CD4-positive, CD25-positive, alpha-beta regulatory T cell (primary cell): ENCODE data around the gene ZFHX3. TPM values are rescaled to one million over a fixed set of nuclear protein-coding genes. Genes with fewer than 3 reads are reported as not detected.

Experiments
- ATAC-seq, 2 donors: fragments of 150-1000 bp; cut with Tn5 transposase; one replicate each; pipeline ENCODE4 v1.10.0; 2021; ENCODE audit warnings: low read depth in 2 of 2, moderate number of reproducible peaks in 2 of 2, moderate library complexity in 1 of 2
- DNase-seq, 3 donors: peaks; one replicate each; pipeline versions ENCODE4 v3.0.0 to v3.0.0-alpha.2; 2012 to 2022; ENCODE audit warnings: mixed read lengths in 1 of 3
- H3K27ac ChIP-seq: one replicate; pipeline ENCODE4 v1.7.0; 2013; ENCODE audit warnings: mild to moderate bottlenecking, low read length; ENCODE audit not compliant: insufficient read depth, poor library complexity, severe bottlenecking
- H3K27me3 ChIP-seq: one replicate; pipeline ENCODE4 v1.7.0; 2013; ENCODE audit warnings: low read length; ENCODE audit not compliant: control insufficient read depth, insufficient read depth
- H3K36me3 ChIP-seq: one replicate; pipeline ENCODE4 v1.7.0; 2013; ENCODE audit warnings: mild to moderate bottlenecking, low read length, moderate library complexity; ENCODE audit not compliant: control insufficient read depth, insufficient read depth
- H3K4me1 ChIP-seq: 2 replicates; pipeline ENCODE4 v1.7.0; 2013; ENCODE audit warnings: mild to moderate bottlenecking, low read length; ENCODE audit not compliant: insufficient read depth, control insufficient read depth, poor library complexity, severe bottlenecking
- H3K4me3 ChIP-seq: one replicate; pipeline ENCODE4 v1.7.0; 2013; ENCODE audit warnings: low read depth, mild to moderate bottlenecking, low read length, moderate library complexity
- H3K9me3 ChIP-seq, 2 experiments: 1 replicate in 1 of 2; 2 replicates in 1 of 2; pipeline ENCODE4 v1.7.0; 2013; ENCODE audit warnings: low read length in 2 of 2, mild to moderate bottlenecking in 1 of 2, moderate library complexity in 1 of 2; ENCODE audit not compliant: control insufficient read depth in 2 of 2
- H3K27ac Mint-ChIP-seq, 3 donors: one replicate each; pipeline ENCODE4 v1.8.0; 2020 to 2022; ENCODE audit warnings: mild to moderate bottlenecking in 3 of 3, mixed read lengths in 3 of 3, moderate library complexity in 2 of 3
- H3K27me3 Mint-ChIP-seq: one replicate; pipeline ENCODE4 v1.8.0; 2022; ENCODE audit warnings: mild to moderate bottlenecking, mixed read lengths
- H3K36me3 Mint-ChIP-seq: one replicate; pipeline ENCODE4 v1.8.0; 2020; ENCODE audit warnings: mixed read lengths
- H3K4me1 Mint-ChIP-seq, 4 donors: one replicate each; pipeline ENCODE4 v1.8.0; 2020 to 2022; ENCODE audit warnings: mixed read lengths in 4 of 4, mild to moderate bottlenecking in 1 of 4
- H3K4me3 Mint-ChIP-seq, 4 donors: one replicate each; pipeline ENCODE4 v1.8.0; 2020 to 2022; ENCODE audit warnings: mild to moderate bottlenecking in 4 of 4, mixed read lengths in 4 of 4, moderate library complexity in 3 of 4
- H3K9me3 Mint-ChIP-seq, 7 donors: one replicate each; pipeline ENCODE4 v1.8.0; 2020 to 2022; ENCODE audit warnings: mixed read lengths in 7 of 7, mild to moderate bottlenecking in 3 of 7, moderate library complexity in 2 of 7
- polyA plus RNA-seq, 4 donors: library from polyadenylated mRNA; unstranded; fragments of 300-500 nt; fragmentation: Illumina TruSeq; gene quantifications; one replicate each; pipeline ENCODE4 v1.2.3, GENCODE V29; 2021
- total RNA-seq: library from RNA; stranded (reverse); gene quantifications from one replicate; pipeline ENCODE4 v1.2.3, GENCODE V29; 2022

The ZFHX3 gene
- total and polyA plus RNA-seq, 5 donors from 2014 or later = 0.01 to 0.94 (median 0.03) TPM; not detected in 1

DNA sequence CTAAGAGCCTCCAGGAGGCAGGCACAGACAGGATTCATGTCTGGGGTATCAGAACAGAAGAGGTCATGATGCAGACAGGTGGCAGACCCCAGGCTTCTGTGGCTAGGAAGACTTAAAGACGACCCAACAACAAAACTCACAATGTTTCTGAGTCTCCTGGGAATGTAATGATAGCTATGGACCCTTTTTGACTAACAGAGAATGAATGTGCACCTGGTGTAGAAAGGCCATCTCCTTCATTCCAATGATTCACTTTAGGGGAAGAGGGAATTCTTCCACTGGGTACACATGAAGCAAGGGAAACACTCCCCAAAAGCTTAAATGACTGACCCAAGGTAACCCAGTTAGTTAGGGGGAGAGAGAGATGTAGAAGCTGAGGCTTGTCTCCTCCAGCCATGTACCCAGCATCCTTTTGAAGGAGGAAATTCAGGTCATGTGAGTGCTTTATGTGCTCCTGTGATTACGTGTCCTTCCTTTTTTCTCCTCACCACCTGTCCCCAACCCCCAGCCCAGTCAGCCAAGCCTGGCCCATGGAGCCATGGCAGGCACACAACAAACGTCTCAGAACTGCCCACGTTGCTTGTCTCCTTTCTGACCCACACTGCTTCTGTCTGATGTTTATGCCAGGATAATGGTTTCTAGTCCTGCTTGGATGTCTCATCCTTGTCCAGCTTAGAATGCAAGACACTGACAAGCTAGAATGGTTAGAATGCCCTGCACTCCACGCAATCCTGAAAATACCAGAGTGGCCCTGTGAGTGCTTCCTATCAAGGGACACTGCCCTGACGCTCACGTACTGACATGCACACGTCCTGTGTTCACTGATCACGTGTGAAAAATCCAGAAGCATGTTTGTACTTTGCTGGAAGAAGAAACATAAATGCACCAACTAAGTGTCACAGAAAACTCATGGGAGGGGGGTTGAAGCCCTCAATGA, 156.4 kb downstream of the ZFHX3 start:
- Histone ChIP-seq H3K9me3 (no peaks in the 10 kb centered on the region), H3K27me3 (no peaks in the 10 kb centered on the region), H3K4me1 (no peaks in the 10 kb centered on the region), H3K4me3 (no peak overlapping the region), H3K36me3 (no peaks in the 10 kb centered on the region), H3K27ac (no peak overlapping the region)
- no peak overlapping the region for H3K4me3 Mint-ChIP-seq
- H3K36me3 Mint-ChIP-seq = no peaks in the 10 kb centered on the region
- H3K27ac Mint-ChIP-seq = no peak overlapping the region
- H3K9me3 Mint-ChIP-seq = peaks cover 0 to 6% (median 2%) of the 10 kb centered on the region in 7 donors
- H3K4me1 Mint-ChIP-seq = no peaks in the 10 kb centered on the region
- ATAC-seq (no peak), DNase-seq (no peak)
- no peaks in the 10 kb centered on the region for H3K27me3 Mint-ChIP-seq

DNA sequence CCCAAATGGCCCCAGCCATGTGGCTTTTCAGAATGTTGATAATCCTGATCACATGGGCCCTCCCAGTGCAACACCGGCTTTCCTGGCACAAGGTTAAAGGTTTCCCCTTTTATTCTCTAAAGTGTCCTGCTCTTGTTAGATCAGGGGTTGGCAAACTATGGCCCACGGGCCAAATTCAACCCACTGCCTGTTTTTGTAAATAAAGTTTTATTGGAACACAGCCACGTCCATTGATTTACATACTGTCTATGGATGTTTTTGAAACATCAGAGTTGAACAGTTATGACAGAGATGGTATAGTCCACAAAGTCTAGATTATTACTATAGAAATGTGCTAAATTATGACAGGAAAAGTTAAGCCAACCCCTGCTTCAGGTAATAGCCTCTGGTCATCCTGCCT, 157.3 kb downstream of the ZFHX3 start:
- H3K9me3 ChIP-seq = no peaks in the 10 kb centered on the region
- no peaks in the 10 kb centered on the region for H3K4me1 ChIP-seq
- Mint-ChIP-seq H3K9me3 (peaks cover 0 to 6% (median 4%) of the 10 kb centered on the region in 7 donors), H3K27ac (no peak overlapping the region), H3K27me3 (no peaks in the 10 kb centered on the region), H3K4me1 (no peaks in the 10 kb centered on the region), H3K4me3 (no peak overlapping the region), H3K36me3 (no peaks in the 10 kb centered on the region)
- DNase-seq = no peak
- no peaks in the 10 kb centered on the region for H3K36me3 ChIP-seq
- H3K27ac ChIP-seq = no peak overlapping the region
- no peak overlapping the region for H3K4me3 ChIP-seq
- no peak for ATAC-seq
- H3K27me3 ChIP-seq = no peaks in the 10 kb centered on the region

DNA sequence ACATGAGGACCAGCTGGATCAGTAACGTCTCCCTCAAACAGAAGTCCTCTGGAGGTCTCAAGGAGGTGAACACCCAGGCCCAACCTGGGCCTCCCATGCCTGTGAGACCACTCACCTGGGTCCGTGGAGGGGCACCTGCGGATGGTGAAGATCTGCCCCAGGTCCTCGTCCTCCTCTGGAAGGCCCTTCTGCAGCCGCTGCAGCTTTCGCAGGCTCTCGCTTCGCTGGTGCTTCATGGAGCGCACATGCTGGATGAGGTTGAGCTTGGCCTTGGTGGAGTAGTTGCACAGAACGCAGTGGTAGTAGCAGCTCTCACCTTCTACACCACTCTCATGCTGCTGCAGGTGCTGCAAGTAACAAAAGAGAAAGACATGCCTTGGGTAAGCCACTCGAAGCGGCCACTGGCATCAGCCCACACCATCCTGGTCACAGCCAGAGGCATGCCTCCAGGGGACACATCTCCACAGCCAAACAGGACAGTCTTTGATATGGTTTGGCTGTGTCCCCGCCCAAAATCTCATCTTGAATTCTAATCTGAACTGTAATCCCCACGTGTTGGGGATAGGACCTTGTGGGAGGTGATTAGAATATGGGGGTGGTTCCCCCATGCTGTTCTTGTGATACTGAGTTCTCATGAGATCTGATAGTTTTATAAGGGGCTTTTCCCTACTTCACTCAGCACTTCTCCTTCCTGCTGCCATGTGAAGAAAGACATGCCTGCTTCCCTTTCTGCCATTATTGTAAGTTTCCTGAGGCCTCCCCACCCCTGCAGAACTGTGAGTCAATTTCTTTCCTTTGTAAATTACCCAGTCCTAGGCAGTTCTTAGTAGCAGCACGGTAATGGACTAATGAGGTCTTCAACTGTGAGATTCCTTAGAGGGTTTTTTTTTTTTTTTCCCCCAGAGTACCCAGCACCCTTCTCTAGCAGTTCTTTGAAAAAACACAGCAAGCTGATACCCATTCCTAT, 158.0 kb downstream of the ZFHX3 start:
- H3K27me3 Mint-ChIP-seq = no peaks in the 10 kb centered on the region
- ATAC-seq (no peak), DNase-seq (no peak)
- no peaks in the 10 kb centered on the region for H3K9me3 ChIP-seq
- peaks cover 0 to 6% (median 4%) of the 10 kb centered on the region in 7 donors for H3K9me3 Mint-ChIP-seq
- no peak overlapping the region for H3K4me3 ChIP-seq
- H3K4me1 Mint-ChIP-seq = no peaks in the 10 kb centered on the region
- H3K27ac Mint-ChIP-seq = no peak overlapping the region
- no peaks in the 10 kb centered on the region for H3K4me1 ChIP-seq
- H3K36me3 Mint-ChIP-seq = no peaks in the 10 kb centered on the region
- H3K4me3 Mint-ChIP-seq = no peak overlapping the region
- H3K36me3 ChIP-seq = no peaks in the 10 kb centered on the region
- no peaks in the 10 kb centered on the region for H3K27me3 ChIP-seq
- no peak overlapping the region for H3K27ac ChIP-seq

DNA sequence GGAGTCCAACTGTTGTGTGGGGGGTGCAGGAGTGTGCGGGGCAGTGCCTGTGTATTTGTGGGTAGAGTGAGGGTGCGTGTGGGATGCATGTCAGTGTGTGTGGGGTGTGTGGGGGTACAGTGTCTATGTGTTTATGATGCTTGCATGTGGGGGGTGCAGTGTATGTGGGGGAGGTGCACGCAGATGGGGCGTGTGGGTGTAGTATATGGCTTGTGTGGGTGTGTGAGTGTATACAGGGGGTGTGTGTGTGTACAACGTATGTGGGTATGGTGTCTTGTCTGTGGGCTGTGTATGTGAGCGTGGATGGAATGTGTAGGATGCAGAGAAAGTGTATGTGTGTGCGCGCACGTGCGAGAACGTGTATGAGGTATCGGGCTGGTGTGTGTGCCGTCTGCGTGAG, 160.4 kb downstream of the ZFHX3 start:
- H3K27me3 ChIP-seq = no peaks in the 10 kb centered on the region
- H3K9me3 ChIP-seq = no peaks in the 10 kb centered on the region
- no peak overlapping the region for H3K27ac ChIP-seq
- no peaks in the 10 kb centered on the region for H3K36me3 ChIP-seq
- no peak overlapping the region for H3K4me3 Mint-ChIP-seq
- peaks cover 0 to 6% (median 4%) of the 10 kb centered on the region in 7 donors for H3K9me3 Mint-ChIP-seq
- DNase-seq (no peak), ATAC-seq (no peak)
- H3K4me3 ChIP-seq = no peak overlapping the region
- no peaks in the 10 kb centered on the region for H3K36me3 Mint-ChIP-seq
- H3K27ac Mint-ChIP-seq = no peak overlapping the region
- H3K4me1 ChIP-seq = no peaks in the 10 kb centered on the region
- H3K27me3 Mint-ChIP-seq = no peaks in the 10 kb centered on the region
- H3K4me1 Mint-ChIP-seq = no peaks in the 10 kb centered on the region

DNA sequence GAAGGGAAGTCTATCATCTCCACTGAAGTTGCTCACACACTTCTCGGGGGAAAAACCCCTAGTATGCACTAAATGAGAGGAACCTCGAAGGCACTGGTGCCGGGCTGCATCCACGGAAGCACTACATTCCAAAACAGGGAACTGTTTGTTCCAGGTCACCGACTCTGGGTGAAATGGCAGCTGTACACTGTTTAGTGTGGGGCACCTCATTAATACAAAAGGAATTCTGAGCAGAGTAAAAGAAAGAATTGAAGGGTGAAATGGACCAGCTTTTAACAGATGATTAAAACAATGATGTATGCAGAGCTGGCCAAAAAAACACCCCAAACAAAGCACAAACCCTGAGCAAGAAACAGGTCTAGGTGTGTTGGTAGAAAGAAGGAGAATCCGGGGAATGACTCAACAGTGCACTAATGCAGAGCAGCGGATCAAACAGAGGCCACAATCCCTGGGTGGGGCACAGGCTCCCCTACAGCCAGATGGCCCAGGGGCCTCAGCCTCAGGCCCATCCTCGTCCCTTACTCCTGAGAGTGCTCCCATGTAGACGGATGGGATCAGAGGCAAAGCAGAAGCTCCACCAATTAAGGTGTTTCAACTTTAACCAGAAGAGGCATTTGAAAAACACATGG, 161.5 kb downstream of the ZFHX3 start:
- Histone ChIP-seq H3K36me3 (no peaks in the 10 kb centered on the region), H3K4me3 (no peak overlapping the region), H3K9me3 (no peaks in the 10 kb centered on the region), H3K27ac (no peak overlapping the region), H3K4me1 (no peaks in the 10 kb centered on the region), H3K27me3 (no peaks in the 10 kb centered on the region)
- ATAC-seq (no peak), DNase-seq (no peak)
- Mint-ChIP-seq H3K4me3 (no peak overlapping the region), H3K9me3 (peaks cover 0 to 6% (median 4%) of the 10 kb centered on the region in 7 donors), H3K36me3 (no peaks in the 10 kb centered on the region), H3K27me3 (no peaks in the 10 kb centered on the region), H3K4me1 (no peaks in the 10 kb centered on the region), H3K27ac (no peak overlapping the region)

DNA sequence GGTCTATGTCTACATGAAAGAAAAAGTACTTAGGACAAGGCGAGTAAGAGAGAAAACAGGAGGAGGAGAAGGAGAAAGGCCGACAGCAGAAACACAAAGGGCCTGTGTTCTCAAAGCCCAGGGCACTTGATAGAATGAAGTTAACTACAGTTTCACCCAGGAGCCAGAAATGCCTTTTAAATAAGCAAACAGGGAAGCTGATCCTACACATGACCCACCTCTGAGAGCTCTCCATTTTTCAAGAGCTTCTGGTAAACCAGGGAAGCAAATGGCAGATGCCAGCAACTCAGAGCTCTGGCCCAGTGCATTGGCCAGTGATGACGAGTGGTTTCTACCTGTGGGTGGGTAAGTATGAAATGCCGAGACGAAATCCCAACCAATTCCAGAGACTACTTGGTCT, 163.4 kb downstream of the ZFHX3 start:
- no peaks in the 10 kb centered on the region for H3K27me3 Mint-ChIP-seq
- no peaks in the 10 kb centered on the region for H3K27me3 ChIP-seq
- no peak overlapping the region for H3K4me3 ChIP-seq
- H3K27ac Mint-ChIP-seq = no peak overlapping the region
- no peak overlapping the region for H3K4me3 Mint-ChIP-seq
- no peak overlapping the region for H3K27ac ChIP-seq
- H3K9me3 ChIP-seq = no peaks in the 10 kb centered on the region
- peaks cover 0 to 4% (median 0%) of the 10 kb centered on the region in 7 donors for H3K9me3 Mint-ChIP-seq
- H3K4me1 Mint-ChIP-seq = no peaks in the 10 kb centered on the region
- no peaks in the 10 kb centered on the region for H3K36me3 ChIP-seq
- DNase-seq (no peak), ATAC-seq (no peak)
- H3K4me1 ChIP-seq = no peaks in the 10 kb centered on the region
- H3K36me3 Mint-ChIP-seq = no peaks in the 10 kb centered on the region

DNA sequence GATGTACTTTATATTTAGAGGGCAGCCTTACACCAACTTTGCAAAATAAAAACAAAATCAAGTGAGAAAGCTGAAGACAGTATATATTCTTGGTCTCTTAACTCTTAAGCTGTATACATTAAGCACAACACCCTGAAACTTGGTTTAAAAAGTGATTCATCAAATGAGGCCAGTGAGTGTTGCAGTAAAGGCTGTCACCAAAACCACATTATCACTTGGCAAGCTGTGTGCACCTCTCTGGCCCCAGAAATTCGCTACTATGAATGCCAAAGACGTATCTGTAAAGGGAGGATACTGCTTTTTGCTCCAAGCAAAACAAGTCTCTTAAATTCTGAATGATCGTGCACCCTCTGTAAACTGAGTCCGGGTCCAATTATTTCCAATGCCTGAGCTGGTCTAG, 163.9 kb downstream of the ZFHX3 start:
- H3K4me1 Mint-ChIP-seq = no peaks in the 10 kb centered on the region
- no peaks in the 10 kb centered on the region for H3K36me3 ChIP-seq

More for the DNA sequence above, 163.9 kb downstream of the ZFHX3 start:
- H3K27me3 ChIP-seq = no peaks in the 10 kb centered on the region
- Mint-ChIP-seq H3K27ac (no peak overlapping the region), H3K9me3 (peaks cover 0 to 4% (median 0%) of the 10 kb centered on the region in 7 donors), H3K27me3 (no peaks in the 10 kb centered on the region), H3K36me3 (no peaks in the 10 kb centered on the region), H3K4me3 (no peak overlapping the region)
- no peaks in the 10 kb centered on the region for H3K4me1 ChIP-seq
- no peaks in the 10 kb centered on the region for H3K9me3 ChIP-seq
- no peak for ATAC-seq
- no peak overlapping the region for H3K27ac ChIP-seq
- no peak overlapping the region for H3K4me3 ChIP-seq
- DNase-seq = no peak
